Measurements from ENCODE around the gene TMEM239.

GRCh38 chr20:2807019-2807418 lies 9.1 kb upstream of the TMEM239 start:
- TF ChIP-seq CTCF (IDR thresholded peaks at IDR 0.05) (no peak), POLR2A (IDR thresholded peaks at IDR 0.05) (no peak)

All from adrenal gland (tissue), 5 donors.